HT-29 (cell line): Measurements from ENCODE around the gene NDRG2. TPM values are rescaled to one million over a fixed set of nuclear protein-coding genes. Genes with fewer than 3 reads are reported as not detected.
"Not testable (repeated sequence)": the region's sequence is repeated elsewhere in the genome, so short reads cannot be mapped to it uniquely, and the experiment has no call there.

Experiments used
- DNase-seq: peaks from one replicate; pipeline ENCODE4 v3.0.0-alpha.2; 2015; ENCODE audit warnings: low spot score
- total RNA-seq: library from RNA; depleted of rRNA; stranded (reverse); fragments of >200 nt; shearing (Covaris generic); gene quantifications from 2 replicates; pipeline ENCODE4 v1.2.3, GENCODE V29; 2014

NDRG2 gene
- total RNA-seq, 1 experiment from 2014 or later = 16.0 TPM

- DNase-seq = peak; percentile 91
These were observed 10.1 kb downstream of the NDRG2 start for GRCh38 chr14:21014761-21015190.

- DNase-seq = no peak
These were observed 13.7 kb downstream of the NDRG2 start for GRCh38 chr14:21011136-21011535.

- DNase-seq = not testable (repeated sequence)
These were observed 15.1 kb downstream of the NDRG2 start for GRCh38 chr14:21009721-21010120.

DNA sequence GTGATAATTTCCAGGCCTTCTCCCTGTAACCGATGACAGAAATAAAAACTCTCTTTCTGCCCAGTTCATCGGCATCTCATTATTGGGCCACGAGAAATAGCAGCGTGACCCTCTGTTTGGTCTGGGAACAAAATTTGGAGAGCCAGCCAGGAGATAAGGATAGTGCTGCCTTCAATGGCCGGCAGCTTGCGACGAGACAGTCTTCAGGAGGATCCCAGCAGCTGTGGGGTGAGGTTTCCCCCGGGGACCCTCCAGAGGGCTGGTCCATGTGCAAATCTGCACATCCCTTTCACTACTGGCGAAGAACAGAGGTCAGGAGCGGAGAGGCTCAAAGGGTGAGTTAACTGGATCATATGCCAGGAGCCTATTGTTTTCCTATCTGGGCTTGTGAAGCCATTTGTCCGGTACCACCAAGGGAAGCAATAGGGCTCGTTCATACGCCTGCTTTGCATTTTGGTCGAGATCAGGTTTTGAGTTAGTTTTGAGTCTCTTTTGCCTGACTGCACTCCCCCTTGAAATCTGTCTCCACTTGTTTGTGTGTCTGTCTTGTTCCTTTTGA lies 21.0 kb downstream of the NDRG2 start:
- DNase-seq = no peak

DNA sequence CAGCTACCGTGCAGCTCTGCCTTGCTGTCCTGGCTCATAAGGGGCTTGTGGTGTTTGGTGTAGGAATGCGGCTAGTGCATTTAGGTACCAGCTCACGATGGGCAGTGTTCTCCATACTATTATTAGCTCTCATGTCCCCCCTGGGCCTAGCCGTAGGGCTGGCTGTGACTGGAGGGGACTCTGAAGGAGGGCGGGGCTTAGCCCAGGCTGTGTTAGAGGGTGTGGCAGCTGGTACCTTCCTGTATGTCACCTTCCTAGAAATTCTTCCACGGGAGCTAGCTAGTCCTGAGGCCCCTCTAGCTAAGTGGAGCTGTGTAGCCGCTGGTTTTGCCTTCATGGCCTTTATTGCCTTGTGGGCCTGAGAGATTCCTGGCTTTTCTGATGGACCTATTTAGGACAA lies 23.6 kb downstream of the NDRG2 start:
- DNase-seq = no peak

DNA sequence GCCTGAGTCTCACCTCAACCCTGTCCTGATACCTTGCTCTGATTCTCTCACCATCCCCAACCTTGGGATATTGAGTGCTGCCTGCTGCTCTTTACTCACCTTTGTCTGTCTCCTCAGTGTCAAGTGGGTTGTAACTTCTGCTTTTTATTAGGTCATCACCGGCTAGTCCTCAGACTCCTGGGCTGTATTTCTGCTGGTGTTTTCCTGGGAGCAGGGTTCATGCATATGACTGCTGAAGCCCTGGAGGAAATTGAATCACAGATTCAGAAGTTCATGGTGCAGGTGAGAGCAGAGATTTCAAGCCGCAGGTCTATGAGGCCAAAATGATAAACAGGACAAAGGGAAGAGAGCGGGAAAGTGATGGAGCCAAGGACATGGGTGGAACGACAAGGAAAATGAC lies 25.3 kb downstream of the NDRG2 start:
- DNase-seq = no peak

GRCh38 chr14:20998674-20999366 lies 26.0 kb downstream of the NDRG2 start, which contains the start of gene SLC39A2:
Gene SLC39A2 (plus strand): TSS chr14:20999293. CDS start chr14:20999447, 154 bp downstream.
- no peak for DNase-seq

DNA sequence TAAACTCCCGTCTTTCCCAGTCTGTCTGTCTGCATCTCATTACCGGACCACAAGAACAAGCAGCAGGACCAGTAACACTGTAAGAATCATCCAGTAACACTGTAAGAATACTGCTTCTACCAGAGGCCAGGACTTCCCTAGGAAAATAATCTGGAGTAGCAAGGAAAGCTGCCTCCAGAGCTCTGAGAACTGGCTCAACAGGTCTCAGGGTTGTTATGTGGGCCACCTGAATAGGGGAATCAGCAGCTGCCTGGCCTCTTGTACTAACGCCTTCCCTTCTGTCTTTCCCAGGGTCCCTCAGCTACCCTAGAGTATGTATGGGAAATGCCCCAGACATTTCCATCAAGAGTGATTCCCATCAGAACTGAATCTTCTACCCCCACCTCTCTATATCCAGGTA lies 26.7 kb downstream of the NDRG2 start:
- DNase-seq = no peak

DNA sequence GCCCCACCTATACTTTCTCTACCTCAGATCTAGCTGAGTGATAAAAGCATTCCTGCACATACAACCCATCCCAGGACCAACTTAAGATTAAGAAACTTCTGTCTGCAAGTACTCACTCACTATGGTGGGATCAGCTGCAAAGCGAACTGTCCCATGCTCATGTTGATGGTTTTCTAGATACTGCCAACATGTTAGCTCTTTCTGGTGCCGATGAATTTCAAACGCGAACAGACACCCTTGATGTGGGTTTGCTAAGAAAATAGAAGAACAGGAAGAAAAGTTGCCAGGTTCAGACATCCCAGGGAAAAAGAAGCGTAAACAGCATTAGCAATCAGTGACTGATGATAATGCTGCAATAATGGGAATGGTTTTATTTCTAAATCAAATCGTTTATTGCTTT lies 27.3 kb downstream of the NDRG2 start:
- no peak for DNase-seq

DNA sequence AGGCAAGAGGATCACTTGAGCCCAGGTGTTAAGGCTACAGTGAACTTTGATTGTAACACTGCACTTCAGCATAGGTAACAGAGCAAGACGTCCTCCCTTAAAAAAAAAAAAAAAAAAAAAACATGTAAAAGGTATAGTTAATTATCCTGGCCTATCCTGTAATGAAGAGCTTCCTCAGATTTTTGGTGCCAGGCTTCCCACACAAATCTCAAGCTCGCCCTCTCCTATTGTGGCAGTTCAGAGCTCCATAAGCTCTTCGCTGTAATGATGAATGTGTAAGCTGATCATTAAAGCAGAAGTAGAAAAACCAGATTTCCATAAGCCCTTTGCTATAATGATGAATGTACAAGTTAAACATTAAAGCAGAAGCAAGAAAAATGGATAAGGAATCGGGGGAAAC lies 27.7 kb downstream of the NDRG2 start:
- DNase-seq = no peak

- no peak for DNase-seq
These were observed 28.3 kb downstream of the NDRG2 start for GRCh38 chr14:20996521-20996920.

- peak; percentile 87 for DNase-seq
These were observed 34.9 kb downstream of the NDRG2 start, which contains the start of gene METTL17 for GRCh38 chr14:20989787-20990600. Gene METTL17 (plus strand): TSS chr14:20989980. CDS start chr14:20990003, 23 bp downstream.

DNA sequence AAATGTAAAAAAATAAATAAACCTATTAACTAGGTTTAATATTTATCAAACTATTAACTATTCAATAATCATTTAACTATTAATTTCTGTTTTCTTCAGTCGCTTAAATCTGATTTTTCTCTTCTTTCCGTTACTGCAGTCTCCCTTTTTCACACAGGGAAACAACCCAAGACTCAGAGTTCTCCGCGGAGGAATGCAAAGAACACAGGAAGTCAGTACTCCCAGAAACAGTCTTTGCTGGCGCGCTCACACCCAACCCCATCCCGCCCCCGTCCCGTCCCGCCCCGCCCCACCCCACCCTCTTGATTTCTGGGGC lies 35.4 kb downstream of the NDRG2 start:
- DNase-seq = no peak

- DNase-seq = no peak
These were observed 36.0 kb downstream of the NDRG2 start for GRCh38 chr14:20988717-20989470.

- DNase-seq = no peak
These were observed 38.0 kb downstream of the NDRG2 start for GRCh38 chr14:20986811-20987210.

DNA sequence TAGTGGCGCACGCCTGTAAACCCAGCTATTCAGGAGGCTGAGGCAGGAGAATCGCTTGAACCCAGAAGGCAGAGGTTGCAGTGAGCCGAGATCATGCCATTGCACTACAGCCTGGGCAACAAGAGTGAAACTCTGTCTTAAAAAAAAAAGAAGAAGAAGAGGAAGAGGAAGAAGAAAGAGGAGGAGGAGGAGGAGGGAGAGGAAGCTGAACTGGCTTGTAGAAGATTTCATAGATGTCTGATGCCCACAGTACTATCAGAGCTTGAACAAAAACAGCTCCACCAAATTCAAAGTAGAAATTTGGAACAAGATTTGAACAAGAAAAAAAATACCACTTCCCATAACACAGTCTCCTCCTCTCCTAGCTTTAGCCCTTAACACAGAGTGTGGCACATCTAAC lies 39.2 kb downstream of the NDRG2 start:
- DNase-seq = not testable (repeated sequence)

DNA sequence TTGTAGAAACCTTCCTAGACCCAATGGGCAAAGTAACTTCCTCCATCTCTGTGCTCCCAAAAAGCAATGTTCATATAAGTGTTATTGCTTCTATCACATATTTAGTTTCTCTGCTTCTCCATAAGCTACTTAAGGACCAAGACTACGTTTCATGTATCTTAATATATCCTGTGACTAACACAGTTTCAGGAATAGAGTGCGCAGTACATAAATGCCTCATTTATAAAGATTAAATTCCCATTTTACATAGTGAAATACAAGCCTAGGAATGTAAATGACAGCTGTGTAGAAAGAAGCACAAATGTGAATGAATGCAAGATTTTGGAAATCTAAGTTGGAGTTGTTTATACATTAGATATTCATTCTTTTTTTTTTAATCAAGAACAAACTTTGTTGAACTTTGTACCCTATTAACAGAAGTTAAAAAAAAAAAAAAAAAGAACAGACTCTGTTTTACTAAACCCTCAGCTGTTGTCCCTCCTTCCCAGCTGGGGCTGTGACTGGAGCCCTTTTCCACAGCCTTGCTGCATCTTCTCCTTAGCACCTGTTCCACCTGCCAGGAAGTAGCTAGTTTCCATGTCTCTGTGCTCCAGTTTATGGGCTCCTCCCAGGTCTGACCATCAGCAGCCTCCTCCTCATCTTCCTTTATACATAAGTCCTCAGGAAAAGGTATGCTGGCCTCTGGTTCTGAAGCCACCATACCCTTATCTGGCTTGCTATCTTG lies 42.1 kb downstream of the NDRG2 start:
- no peak for DNase-seq

GRCh38 chr14:20980906-20981305 lies 44.0 kb downstream of the NDRG2 start:
- DNase-seq = no peak

- DNase-seq = no peak
These were observed 46.2 kb downstream of the NDRG2 start for GRCh38 chr14:20978687-20979086.

- no peak for DNase-seq
These were observed 48.6 kb downstream of the NDRG2 start for GRCh38 chr14:20976291-20976690.

GRCh38 chr14:20973501-20973900 lies 51.4 kb downstream of the NDRG2 start:
- DNase-seq = no peak
